AG10803 (cell line): ENCODE results near the gene TFEB.

ENCODE experiments used
- DNase-seq: peaks from one replicate; pipeline ENCODE4 v3.0.0; 2010; ENCODE audit warnings: low read depth
- H3K4me3 ChIP-seq: 2 replicates; pipeline ENCODE4 v1.5.1; 2011; ENCODE audit warnings: mild to moderate bottlenecking, low read length, control low read depth
- CTCF ChIP-seq: conservative IDR thresholded peaks from 2 replicates; pipeline ENCODE4 v1.5.1; 2011; ENCODE audit warnings: mild to moderate bottlenecking, low read length, control low read depth, inconsistent platforms

TFEB gene

GRCh38 chr6:41779336-41779735 lies 43.9 kb upstream of the TFEB start:
- H3K4me3 ChIP-seq, result peak overlapping the region; percentile 79
- no peak for TF ChIP-seq CTCF
- DNase-seq, result no peak

DNA sequence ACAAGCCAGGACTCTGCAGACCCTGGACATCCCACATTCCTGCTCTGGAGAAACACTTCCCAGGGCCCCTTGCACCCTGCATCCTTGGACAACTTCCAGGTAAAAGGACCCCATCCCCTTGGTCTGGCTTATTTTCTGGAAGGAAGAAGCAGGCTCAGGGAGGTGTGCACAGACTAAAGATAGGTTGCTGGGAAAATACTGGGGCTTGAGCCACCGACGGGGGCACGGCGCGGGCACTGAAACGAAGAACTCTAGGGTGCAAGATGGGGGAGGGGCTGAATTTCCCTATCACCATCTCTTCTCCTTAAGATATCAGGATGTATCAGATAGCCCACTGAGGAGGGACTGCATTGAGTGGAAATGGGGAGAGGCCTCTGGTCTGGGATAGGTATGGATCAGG lies 43.5 kb upstream of the TFEB start:
- H3K4me3 ChIP-seq, result peak overlapping the region; percentile 79
- TF ChIP-seq CTCF, result no peak
- no peak for DNase-seq

GRCh38 chr6:41777551-41778285 lies 42.3 kb upstream of the TFEB start:
- DNase-seq, result no peak
- H3K4me3 ChIP-seq, result no peak overlapping the region
- no peak for TF ChIP-seq CTCF

GRCh38 chr6:41775293-41775882 lies 40.0 kb upstream of the TFEB start:
- TF ChIP-seq CTCF, result no peak
- DNase-seq, result no peak
- H3K4me3 ChIP-seq, result no peak overlapping the region

DNA sequence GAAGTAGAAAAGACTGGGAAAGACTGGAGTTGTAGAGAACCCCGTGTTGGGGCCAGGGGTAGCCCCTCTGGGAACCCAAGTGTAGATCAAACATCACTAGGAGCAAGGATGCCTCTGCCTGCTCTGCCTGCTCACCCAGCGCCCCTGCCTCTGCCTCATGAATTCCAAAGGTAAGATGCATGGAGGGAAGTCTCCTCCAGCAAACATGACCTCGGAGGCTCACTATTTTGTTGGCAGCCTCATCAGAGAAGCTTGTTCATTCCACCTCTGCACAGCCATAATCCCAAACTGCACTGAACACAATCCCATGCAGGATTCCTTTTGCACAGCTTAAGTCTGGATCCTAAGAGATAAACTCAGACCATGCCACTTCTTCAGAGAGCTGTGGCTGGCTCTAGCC lies 39.4 kb upstream of the TFEB start:
- no peak for TF ChIP-seq CTCF
- no peak for DNase-seq
- no peak overlapping the region for H3K4me3 ChIP-seq

GRCh38 chr6:41771058-41771983 lies 35.9 kb upstream of the TFEB start:
- DNase-seq, result no peak
- H3K4me3 ChIP-seq, result no peak overlapping the region
- no peak for TF ChIP-seq CTCF
